WTC11 (cell line): ENCODE results near the gene RIPOR3. TPM values are rescaled to one million over a fixed set of nuclear protein-coding genes. Genes with fewer than 3 reads are reported as not detected.

ENCODE experiments used
- ATAC-seq: fragments of 200-7000 bp; cut with Tn5 transposase; 2 replicates; pipeline ENCODE4 v1.10.0; 2021; ENCODE audit warnings: mild to moderate bottlenecking, moderate library complexity
- CTCF ChIA-PET: fragments of 300-600 bp; sonication (Branson Sonifier 250); formaldehyde crosslinking; loops from one replicate; lab custom pipeline; 2021; ENCODE audit warnings: antibody characterized with exemption; lab: Charles Lee
- POLR2A ChIA-PET: fragments of 350-600 bp; sonication (Branson Sonifier 250); formaldehyde crosslinking; loops from one replicate; lab custom pipeline; 2021; ENCODE audit warnings: antibody characterized with exemption; lab: Charles Lee
- DNase-seq: peaks from one replicate; pipeline ENCODE4 v3.0.0; 2021; ENCODE audit warnings: low spot score
- H3K27ac Mint-ChIP-seq: 2 replicates; pipeline ENCODE4 v1.8.0; 2021; ENCODE audit warnings: mixed read lengths
- H3K27me3 Mint-ChIP-seq: 2 replicates; pipeline ENCODE4 v1.8.0; 2021; ENCODE audit warnings: low read depth, mild to moderate bottlenecking, moderate library complexity, mixed read lengths
- H3K36me3 Mint-ChIP-seq: 2 replicates; pipeline ENCODE4 v1.8.0; 2021; ENCODE audit warnings: mixed read lengths
- H3K4me1 Mint-ChIP-seq: 2 replicates; pipeline ENCODE4 v1.8.0; 2022; ENCODE audit warnings: mixed read lengths
- H3K4me3 Mint-ChIP-seq: 2 replicates; pipeline ENCODE4 v1.8.0; 2021; ENCODE audit warnings: mild to moderate bottlenecking, moderate library complexity, mixed read lengths
- H3K9me3 Mint-ChIP-seq: 2 replicates; pipeline ENCODE4 v1.8.0; 2021; ENCODE audit warnings: mixed read lengths
- CBFB ChIP-seq: sonication (generic); formaldehyde crosslinking; IDR thresholded peaks from 2 replicates; pipeline ENCODE4 v1.8.1; 2022; ENCODE audit warnings: mild to moderate bottlenecking, low read depth, missing genetic modification reagents
- EMX1 ChIP-seq: fragments of 250-450 bp; sonication (Bioruptor Pico); IDR thresholded peaks from 2 replicates; pipeline ENCODE4 v1.8.0; 2021; ENCODE audit warnings: mild to moderate bottlenecking
- FOXK1 ChIP-seq: sonication (generic); formaldehyde crosslinking; IDR thresholded peaks from 2 replicates; pipeline ENCODE4 v1.8.0; 2022; ENCODE audit warnings: mild to moderate bottlenecking, moderate library complexity, missing genetic modification reagents
- JUN ChIP-seq: sonication (generic); formaldehyde crosslinking; IDR thresholded peaks from 2 replicates; pipeline ENCODE4 v1.8.0; 2023; ENCODE audit warnings: mild to moderate bottlenecking, missing genetic modification reagents
- MXD4 ChIP-seq: fragments of 250-450 bp; sonication (Bioruptor Pico); IDR thresholded peaks from 2 replicates; pipeline ENCODE4 v1.8.0; 2021; ENCODE audit warnings: mild to moderate bottlenecking, moderate library complexity, borderline replicate concordance
- MYBL2 ChIP-seq: sonication (generic); formaldehyde crosslinking; IDR thresholded peaks from 2 replicates; pipeline ENCODE4 v1.8.1; 2023; ENCODE audit warnings: mild to moderate bottlenecking, moderate library complexity, missing genetic modification reagents
- NFYB ChIP-seq: sonication (generic); formaldehyde crosslinking; conservative IDR thresholded peaks from 2 replicates; pipeline ENCODE4 v1.8.0; 2022; ENCODE audit warnings: low read depth, missing genetic modification reagents
- NR2C2 ChIP-seq: sonication (generic); formaldehyde crosslinking; IDR thresholded peaks from 2 replicates; pipeline ENCODE4 v1.8.0; 2022; ENCODE audit warnings: mild to moderate bottlenecking, missing genetic modification reagents
- PRRX2 ChIP-seq: fragments of 250-450 bp; sonication (Bioruptor Pico); IDR thresholded peaks from 2 replicates; pipeline ENCODE4 v1.8.0; 2021; ENCODE audit warnings: mild to moderate bottlenecking
- TCF7 ChIP-seq: sonication (generic); formaldehyde crosslinking; IDR thresholded peaks from 2 replicates; pipeline ENCODE4 v1.8.0; 2022; ENCODE audit warnings: mild to moderate bottlenecking, low read depth, missing genetic modification reagents, moderate library complexity
- ZNF121 ChIP-seq: sonication (generic); formaldehyde crosslinking; IDR thresholded peaks from 2 replicates; pipeline ENCODE4 v1.8.0; 2023; ENCODE audit warnings: missing genetic modification reagents
- ZNF219 ChIP-seq: sonication (generic); formaldehyde crosslinking; IDR thresholded peaks from 2 replicates; pipeline ENCODE4 v1.8.0; 2023; ENCODE audit warnings: missing genetic modification reagents, mild to moderate bottlenecking, borderline replicate concordance
- total RNA-seq: library from RNA; stranded (reverse); gene quantifications from 3 replicates; pipeline ENCODE4 v1.2.3, GENCODE V29; 2021
- TF ChIP-seq, protein P1 (sequence below): sonication (generic); formaldehyde crosslinking; IDR thresholded peaks from 2 replicates; pipeline ENCODE4 v1.8.1; 2022; ENCODE audit warnings: low read depth, missing genetic modification reagents, borderline replicate concordance
- TF ChIP-seq, protein P2 (sequence below): sonication (generic); formaldehyde crosslinking; IDR thresholded peaks from 2 replicates; pipeline ENCODE4 v1.8.0; 2023; ENCODE audit warnings: mild to moderate bottlenecking, missing genetic modification reagents
- TF ChIP-seq, protein P3 (sequence below): sonication (generic); formaldehyde crosslinking; IDR thresholded peaks from 2 replicates; pipeline ENCODE4 v1.8.1; 2023; ENCODE audit warnings: mild to moderate bottlenecking, missing genetic modification reagents, moderate library complexity

The RIPOR3 gene
- total RNA-seq, 1 experiment from 2014 or later: 6.5 TPM

DNA sequence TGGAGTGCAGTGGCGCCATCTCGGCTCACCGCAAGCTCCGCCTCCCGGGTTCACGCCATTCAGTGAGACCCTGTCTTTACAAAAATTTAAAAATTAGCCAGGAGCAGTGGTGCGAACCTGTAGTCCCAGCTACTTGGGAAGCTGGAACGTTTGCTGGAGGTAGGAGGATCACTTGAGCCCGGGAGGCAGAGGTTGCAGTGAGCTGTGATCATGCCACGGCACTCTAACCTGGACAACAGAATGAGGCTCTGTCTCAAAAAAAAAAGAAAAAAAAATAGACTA lies 34.3 kb upstream of the RIPOR3 start (continued):
- TF ChIP-seq, protein P1, sequence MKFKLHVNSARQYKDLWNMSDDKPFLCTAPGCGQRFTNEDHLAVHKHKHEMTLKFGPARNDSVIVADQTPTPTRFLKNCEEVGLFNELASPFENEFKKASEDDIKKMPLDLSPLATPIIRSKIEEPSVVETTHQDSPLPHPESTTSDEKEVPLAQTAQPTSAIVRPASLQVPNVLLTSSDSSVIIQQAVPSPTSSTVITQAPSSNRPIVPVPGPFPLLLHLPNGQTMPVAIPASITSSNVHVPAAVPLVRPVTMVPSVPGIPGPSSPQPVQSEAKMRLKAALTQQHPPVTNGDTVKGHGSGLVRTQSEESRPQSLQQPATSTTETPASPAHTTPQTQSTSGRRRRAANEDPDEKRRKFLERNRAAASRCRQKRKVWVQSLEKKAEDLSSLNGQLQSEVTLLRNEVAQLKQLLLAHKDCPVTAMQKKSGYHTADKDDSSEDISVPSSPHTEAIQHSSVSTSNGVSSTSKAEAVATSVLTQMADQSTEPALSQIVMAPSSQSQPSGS: no peak
- TF ChIP-seq NR2C2 (CRISPR knock-in tag): no peak

DNA sequence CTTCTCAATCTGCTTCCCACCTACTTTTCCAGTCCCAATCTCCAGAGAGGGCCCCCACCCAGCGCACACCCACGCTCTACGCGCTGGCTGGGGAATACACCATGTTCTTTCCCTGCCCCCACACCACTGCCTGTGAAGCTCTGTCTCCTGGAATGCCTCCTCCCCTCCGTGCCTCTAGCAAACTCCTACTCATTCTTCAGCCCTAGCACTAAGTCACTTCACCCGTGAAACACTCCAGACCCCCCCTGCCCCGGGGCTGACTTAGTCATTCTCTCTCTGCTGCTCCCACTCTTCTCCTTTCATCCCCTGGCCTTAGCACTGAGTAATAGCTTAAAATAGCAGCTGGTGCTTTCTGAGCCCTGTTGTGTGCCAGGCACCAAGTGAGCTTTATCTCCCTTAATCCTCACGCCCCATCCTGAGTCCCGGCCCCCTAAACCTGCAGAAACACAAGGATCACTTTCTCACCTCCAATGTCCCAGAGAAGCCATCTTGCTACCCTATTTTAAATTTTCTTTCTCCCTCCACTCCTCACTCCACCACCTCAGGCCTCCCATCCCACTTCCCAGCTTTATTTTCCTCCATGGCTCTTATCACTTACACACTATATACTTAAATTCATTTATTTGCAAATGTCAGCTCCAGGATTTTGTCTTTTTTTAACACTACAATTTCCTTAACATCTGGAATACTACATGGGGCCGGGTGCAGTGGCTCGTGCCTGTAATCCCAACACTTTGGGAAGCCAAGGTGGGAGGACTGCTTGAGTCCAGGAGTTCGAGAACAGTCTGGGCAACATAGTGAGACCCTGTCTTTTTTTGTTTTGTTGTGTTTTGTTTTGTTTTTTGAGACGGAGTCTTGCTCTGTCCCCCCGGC lies 33.7 kb upstream of the RIPOR3 start:
- no peak overlapping the region for H3K4me3 Mint-ChIP-seq
- H3K36me3 Mint-ChIP-seq: no peaks in the 10 kb centered on the region
- POLR2A ChIA-PET: interaction anchor here (0.6 kb wide), 1 partner anchor 12 kb away, joined by 3 read pairs; no protein-coding TSS in a partner anchor
- no peaks in the 10 kb centered on the region for H3K9me3 Mint-ChIP-seq
- no peak for TF ChIP-seq ZNF219 (CRISPR knock-in tag)
- TF ChIP-seq, protein P2, sequence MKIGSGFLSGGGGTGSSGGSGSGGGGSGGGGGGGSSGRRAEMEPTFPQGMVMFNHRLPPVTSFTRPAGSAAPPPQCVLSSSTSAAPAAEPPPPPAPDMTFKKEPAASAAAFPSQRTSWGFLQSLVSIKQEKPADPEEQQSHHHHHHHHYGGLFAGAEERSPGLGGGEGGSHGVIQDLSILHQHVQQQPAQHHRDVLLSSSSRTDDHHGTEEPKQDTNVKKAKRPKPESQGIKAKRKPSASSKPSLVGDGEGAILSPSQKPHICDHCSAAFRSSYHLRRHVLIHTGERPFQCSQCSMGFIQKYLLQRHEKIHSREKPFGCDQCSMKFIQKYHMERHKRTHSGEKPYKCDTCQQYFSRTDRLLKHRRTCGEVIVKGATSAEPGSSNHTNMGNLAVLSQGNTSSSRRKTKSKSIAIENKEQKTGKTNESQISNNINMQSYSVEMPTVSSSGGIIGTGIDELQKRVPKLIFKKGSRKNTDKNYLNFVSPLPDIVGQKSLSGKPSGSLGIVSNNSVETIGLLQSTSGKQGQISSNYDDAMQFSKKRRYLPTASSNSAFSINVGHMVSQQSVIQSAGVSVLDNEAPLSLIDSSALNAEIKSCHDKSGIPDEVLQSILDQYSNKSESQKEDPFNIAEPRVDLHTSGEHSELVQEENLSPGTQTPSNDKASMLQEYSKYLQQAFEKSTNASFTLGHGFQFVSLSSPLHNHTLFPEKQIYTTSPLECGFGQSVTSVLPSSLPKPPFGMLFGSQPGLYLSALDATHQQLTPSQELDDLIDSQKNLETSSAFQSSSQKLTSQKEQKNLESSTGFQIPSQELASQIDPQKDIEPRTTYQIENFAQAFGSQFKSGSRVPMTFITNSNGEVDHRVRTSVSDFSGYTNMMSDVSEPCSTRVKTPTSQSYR: no peak
- TF ChIP-seq PRRX2 (CRISPR knock-in tag): no peak
- no peak for TF ChIP-seq JUN
- no peak for TF ChIP-seq TCF7 (CRISPR knock-in tag)
- no peak for TF ChIP-seq NFYB (CRISPR knock-in tag)
- TF ChIP-seq, protein P3, sequence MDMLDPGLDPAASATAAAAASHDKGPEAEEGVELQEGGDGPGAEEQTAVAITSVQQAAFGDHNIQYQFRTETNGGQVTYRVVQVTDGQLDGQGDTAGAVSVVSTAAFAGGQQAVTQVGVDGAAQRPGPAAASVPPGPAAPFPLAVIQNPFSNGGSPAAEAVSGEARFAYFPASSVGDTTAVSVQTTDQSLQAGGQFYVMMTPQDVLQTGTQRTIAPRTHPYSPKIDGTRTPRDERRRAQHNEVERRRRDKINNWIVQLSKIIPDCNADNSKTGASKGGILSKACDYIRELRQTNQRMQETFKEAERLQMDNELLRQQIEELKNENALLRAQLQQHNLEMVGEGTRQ (CRISPR knock-in tag): no peak
- no peak for TF ChIP-seq MXD4 (CRISPR knock-in tag)
- TF ChIP-seq EMX1 (CRISPR knock-in tag): no peak
- TF ChIP-seq MYBL2: no peak
- no peak for TF ChIP-seq CBFB
- no peak overlapping the region for H3K27ac Mint-ChIP-seq
- ATAC-seq (peak; percentile 85), DNase-seq (peak; percentile 25)
- peaks cover 12% of the 10 kb centered on the region for H3K4me1 Mint-ChIP-seq
- CTCF ChIA-PET: interaction anchor here (0.7 to 2.8 kb wide), 10 partner anchors 12 to 102 kb away, joined by 3 to 10 read pairs (median 4); partner anchors contain the start of gene BCAS4
- no peaks in the 10 kb centered on the region for H3K27me3 Mint-ChIP-seq

DNA sequence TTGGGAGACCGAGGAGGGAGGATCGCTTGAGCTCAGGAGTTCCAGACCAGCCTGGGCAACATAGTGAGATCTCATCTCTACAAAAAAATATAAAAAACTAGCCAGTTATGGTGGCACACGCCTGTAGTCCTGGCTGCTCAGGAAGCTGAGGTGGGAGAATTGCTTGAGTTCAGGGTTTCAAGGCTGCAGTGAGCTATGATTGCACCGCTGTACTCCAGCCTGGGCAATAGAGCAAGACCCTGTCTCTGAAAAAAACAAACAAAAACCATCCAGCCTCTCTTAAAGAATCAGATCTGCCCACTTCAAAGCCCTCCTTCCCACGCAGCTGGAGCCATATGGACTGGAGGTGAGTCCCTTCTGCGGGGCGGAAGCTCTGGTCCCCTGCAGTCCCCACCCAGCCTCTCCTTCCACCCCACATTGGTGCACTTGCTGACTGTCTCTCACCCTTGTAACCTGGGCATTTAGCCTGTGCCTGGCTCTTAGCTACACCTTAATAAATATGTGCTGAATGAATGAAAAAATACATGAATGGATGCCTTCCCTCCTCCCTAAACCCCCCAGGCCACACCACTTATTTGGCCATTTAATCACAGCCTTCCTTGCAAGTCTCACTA lies 32.9 kb upstream of the RIPOR3 start:
- no peak for DNase-seq
- ChIA-PET POLR2A (interaction anchor here (0.6 kb wide), 1 partner anchor 11 kb away, joined by 3 read pairs; no protein-coding TSS in a partner anchor), CTCF (interaction anchor here (0.8 to 2.8 kb wide), 8 partner anchors 61 to 102 kb away, joined by 4 to 10 read pairs (median 5); partner anchors contain the start of gene BCAS4)
- Mint-ChIP-seq H3K9me3 (no peaks in the 10 kb centered on the region), H3K27ac (no peak overlapping the region), H3K36me3 (no peaks in the 10 kb centered on the region), H3K4me3 (no peak overlapping the region), H3K4me1 (peaks cover 5% of the 10 kb centered on the region), H3K27me3 (no peaks in the 10 kb centered on the region)
- ATAC-seq: no peak; the same call in 1 of the 2 replicates
- no peak for TF ChIP-seq FOXK1
- TF ChIP-seq ZNF121 (CRISPR knock-in tag): peak; percentile 55; the same call in 1 of the 2 replicates
